ENCODE data around the gene RTN3. TPM values are rescaled to one million over a fixed set of nuclear protein-coding genes. Genes with fewer than 3 reads are reported as not detected.

RTN3 gene
- total and polyA plus RNA-seq, 2 donors: 79.8 to 92.8 TPM

Small RNAs within 50 kb of the gene (small RNA-seq; reads per million reads assigned to genes)
- not detected for gene AP000753.3
- gene RN7SL596P: not detected

Other genes starting within 250 kb of the RTN3 start
- gene PLAAT5, start 190.3 kb upstream of the RTN3 start, total RNA-seq: 1.9 TPM
- gene PLAAT5, start 190.3 kb upstream of the RTN3 start, polyA plus RNA-seq: 4.3 TPM
- 0.48 TPM for gene LGALS12, start 175.4 kb upstream of the RTN3 start, total RNA-seq
- gene LGALS12, start 175.4 kb upstream of the RTN3 start, polyA plus RNA-seq: 4.2 TPM
- 9.4 TPM for gene PLAAT4, start 144.7 kb upstream of the RTN3 start, total RNA-seq
- gene PLAAT4, start 144.7 kb upstream of the RTN3 start, polyA plus RNA-seq: 37.4 TPM
- gene PLAAT2, start 118.1 kb upstream of the RTN3 start, total RNA-seq: not detected
- gene PLAAT2, start 118.1 kb upstream of the RTN3 start, polyA plus RNA-seq: not detected
- gene PLAAT3, start 67.1 kb upstream of the RTN3 start, total RNA-seq: 5.3 TPM
- gene PLAAT3, start 67.1 kb upstream of the RTN3 start, polyA plus RNA-seq: 61.2 TPM
- gene ATL3, start 10.1 kb upstream of the RTN3 start, total RNA-seq: 145 TPM
- gene ATL3, start 10.1 kb upstream of the RTN3 start, polyA plus RNA-seq: 34.7 TPM
- gene ZFTA, start 87.3 kb downstream of the RTN3 start, total RNA-seq: 13.5 TPM
- gene ZFTA, start 87.3 kb downstream of the RTN3 start, polyA plus RNA-seq: 26.8 TPM
- 8.2 TPM for gene SPINDOC, start 132.0 kb downstream of the RTN3 start, total RNA-seq
- gene SPINDOC, start 132.0 kb downstream of the RTN3 start, polyA plus RNA-seq: 19.0 TPM
- 13.1 TPM for gene MARK2, start 157.6 kb downstream of the RTN3 start, total RNA-seq
- 21.6 TPM for gene MARK2, start 157.6 kb downstream of the RTN3 start, polyA plus RNA-seq
- 1.9 TPM for gene RCOR2, start 235.7 kb downstream of the RTN3 start, total RNA-seq
- 2.0 TPM for gene RCOR2, start 235.7 kb downstream of the RTN3 start, polyA plus RNA-seq

Measured in urinary bladder (tissue), 2 donors.